ENCODE results near the gene MPO. TPM values are rescaled to one million over a fixed set of nuclear protein-coding genes. Genes with fewer than 3 reads are reported as not detected.

MPO gene
- total and polyA plus RNA-seq, 2 of the 4 experiments (the other 2 are of a cell fraction), result not detected

DNA sequence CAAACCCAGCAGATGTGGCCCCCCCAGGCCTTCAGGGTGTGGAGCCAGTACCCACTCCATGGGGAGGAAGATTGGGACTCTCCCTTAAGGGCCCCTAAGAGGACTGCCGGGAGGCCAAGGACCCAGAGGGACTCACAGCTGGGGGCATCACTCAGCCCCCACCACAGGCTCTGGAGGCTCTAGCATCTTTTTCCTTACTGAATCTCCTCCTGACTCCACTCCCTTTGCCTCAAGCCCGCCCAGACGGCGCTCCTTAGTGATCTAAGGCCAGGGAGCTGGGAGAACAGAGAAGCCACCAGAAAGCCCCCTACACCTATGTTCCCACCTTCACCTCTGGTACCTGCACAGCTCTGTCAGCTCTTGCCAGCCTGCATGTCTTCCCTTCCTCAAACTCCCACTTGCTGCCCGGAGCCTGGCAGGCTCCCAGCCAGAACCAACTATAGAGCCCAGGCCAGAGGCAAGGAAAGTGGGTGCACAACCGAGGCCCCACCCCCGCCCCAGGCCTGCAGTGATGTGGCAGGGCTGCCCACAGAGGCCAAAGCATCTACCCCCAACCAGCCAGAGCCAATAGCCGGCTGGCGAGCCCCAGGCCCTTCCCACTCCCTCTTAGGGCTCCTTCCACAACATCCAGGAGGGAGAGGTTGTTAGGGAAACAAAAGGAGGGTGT, 22.3 kb upstream of the MPO start:
- ATAC-seq (ENCODE audit: low read depth) (no peak), DNase-seq (no peak)
- BruUV-seq (replicated peaks), result no TSS peak
- H4K5ac ChIP-seq (ENCODE audit: low read depth, low read length), result no peak overlapping the region
- H2BK120ac ChIP-seq (ENCODE audit: low read depth, low read length), result no peak overlapping the region
- CTCF ChIA-PET, result no interaction called here
- H3K4me1 ChIP-seq (ENCODE audit: control insufficient read depth, insufficient read depth, low read length), result no peaks in the 10 kb centered on the region
- no peak for TF ChIP-seq NFE2L2 (IDR thresholded peaks at IDR 0.05; ENCODE audit: low read depth, low read length)
- no peak for TF ChIP-seq BHLHE40 (IDR thresholded peaks at IDR 0.05; ENCODE audit: low read depth, low read length)
- no peak for TF ChIP-seq CHD1 (IDR thresholded peaks at IDR 0.05; ENCODE audit: low read depth, low read length)
- TF ChIP-seq, protein P1, sequence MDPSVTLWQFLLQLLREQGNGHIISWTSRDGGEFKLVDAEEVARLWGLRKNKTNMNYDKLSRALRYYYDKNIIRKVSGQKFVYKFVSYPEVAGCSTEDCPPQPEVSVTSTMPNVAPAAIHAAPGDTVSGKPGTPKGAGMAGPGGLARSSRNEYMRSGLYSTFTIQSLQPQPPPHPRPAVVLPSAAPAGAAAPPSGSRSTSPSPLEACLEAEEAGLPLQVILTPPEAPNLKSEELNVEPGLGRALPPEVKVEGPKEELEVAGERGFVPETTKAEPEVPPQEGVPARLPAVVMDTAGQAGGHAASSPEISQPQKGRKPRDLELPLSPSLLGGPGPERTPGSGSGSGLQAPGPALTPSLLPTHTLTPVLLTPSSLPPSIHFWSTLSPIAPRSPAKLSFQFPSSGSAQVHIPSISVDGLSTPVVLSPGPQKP (IDR thresholded peaks at IDR 0.05; ENCODE audit: borderline replicate concordance, low read depth, low read length), result no peak
- no peak for TF ChIP-seq MXI1 (IDR thresholded peaks at IDR 0.05; ENCODE audit: borderline replicate concordance, low read depth, low read length)
- no peak for TF ChIP-seq MAZ (IDR thresholded peaks at IDR 0.05; ENCODE audit: borderline replicate concordance, low read depth, low read length)
- no peak for TF ChIP-seq FOS (IDR thresholded peaks at IDR 0.05; ENCODE audit: low read depth, low read length)
- TF ChIP-seq, protein P2, sequence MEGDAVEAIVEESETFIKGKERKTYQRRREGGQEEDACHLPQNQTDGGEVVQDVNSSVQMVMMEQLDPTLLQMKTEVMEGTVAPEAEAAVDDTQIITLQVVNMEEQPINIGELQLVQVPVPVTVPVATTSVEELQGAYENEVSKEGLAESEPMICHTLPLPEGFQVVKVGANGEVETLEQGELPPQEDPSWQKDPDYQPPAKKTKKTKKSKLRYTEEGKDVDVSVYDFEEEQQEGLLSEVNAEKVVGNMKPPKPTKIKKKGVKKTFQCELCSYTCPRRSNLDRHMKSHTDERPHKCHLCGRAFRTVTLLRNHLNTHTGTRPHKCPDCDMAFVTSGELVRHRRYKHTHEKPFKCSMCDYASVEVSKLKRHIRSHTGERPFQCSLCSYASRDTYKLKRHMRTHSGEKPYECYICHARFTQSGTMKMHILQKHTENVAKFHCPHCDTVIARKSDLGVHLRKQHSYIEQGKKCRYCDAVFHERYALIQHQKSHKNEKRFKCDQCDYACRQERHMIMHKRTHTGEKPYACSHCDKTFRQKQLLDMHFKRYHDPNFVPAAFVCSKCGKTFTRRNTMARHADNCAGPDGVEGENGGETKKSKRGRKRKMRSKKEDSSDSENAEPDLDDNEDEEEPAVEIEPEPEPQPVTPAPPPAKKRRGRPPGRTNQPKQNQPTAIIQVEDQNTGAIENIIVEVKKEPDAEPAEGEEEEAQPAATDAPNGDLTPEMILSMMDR (conservative IDR thresholded peaks at IDR 0.05; ENCODE audit: low read depth, low read length), result no peak
- TF ChIP-seq RFX5 (IDR thresholded peaks at IDR 0.05; ENCODE audit: low read depth, low read length), result no peak
- TF ChIP-seq SMC3 (IDR thresholded peaks at IDR 0.05; ENCODE audit: low read depth, low read length), result no peak
- TF ChIP-seq MAFK (IDR thresholded peaks at IDR 0.05; ENCODE audit: low read depth, low read length), result no peak
- no peak for TF ChIP-seq RCOR1 (IDR thresholded peaks at IDR 0.05; ENCODE audit: insufficient replicate concordance, low read length)
- TF ChIP-seq CEBPB (IDR thresholded peaks at IDR 0.05; ENCODE audit: low read depth, low read length), result no peak
- TF ChIP-seq, protein P3, sequence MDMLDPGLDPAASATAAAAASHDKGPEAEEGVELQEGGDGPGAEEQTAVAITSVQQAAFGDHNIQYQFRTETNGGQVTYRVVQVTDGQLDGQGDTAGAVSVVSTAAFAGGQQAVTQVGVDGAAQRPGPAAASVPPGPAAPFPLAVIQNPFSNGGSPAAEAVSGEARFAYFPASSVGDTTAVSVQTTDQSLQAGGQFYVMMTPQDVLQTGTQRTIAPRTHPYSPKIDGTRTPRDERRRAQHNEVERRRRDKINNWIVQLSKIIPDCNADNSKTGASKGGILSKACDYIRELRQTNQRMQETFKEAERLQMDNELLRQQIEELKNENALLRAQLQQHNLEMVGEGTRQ (IDR thresholded peaks at IDR 0.05; ENCODE audit: low read depth, low read length), result no peak
- TF ChIP-seq POLR2A (IDR thresholded peaks at IDR 0.05; ENCODE audit: low read depth, low read length), result no peak
- TF ChIP-seq RAD21 (IDR thresholded peaks at IDR 0.05; ENCODE audit: low read length), result no peak
- dilution Hi-C loops (cut with HindIII; ENCODE audit: low sequenced_read_pairs, unreplicated experiment), result no loop called here
- POLR2A ChIA-PET (ENCODE audit: unreplicated experiment), result no interaction called here
- H3K14ac ChIP-seq (replicated peaks; ENCODE audit: low read depth, low read length), result no peak overlapping the region
- no peak overlapping the region for H3K4me2 ChIP-seq (ENCODE audit: low read depth, low read length)
- no peak overlapping the region for H3K18ac ChIP-seq (ENCODE audit: low read depth, low read length)
- no peak overlapping the region for H3K56ac ChIP-seq (ENCODE audit: extremely low read depth, insufficient read depth, low read length)
- no peaks in the 10 kb centered on the region for H3K36me3 ChIP-seq (ENCODE audit: control insufficient read depth, insufficient read depth, low read length)
- 80% methylated on average over 1 of the region's 9 CpGs; no CpG with 5 or more reads in 1 of the 2 experiments for WGBS, 2 experiments (ENCODE audit: extremely low coverage in 2 of 2, insufficient read length in 1 of 2)
- H3K27ac ChIP-seq (ENCODE audit: insufficient read depth, low read length), result no peak overlapping the region
- H2AK5ac ChIP-seq (ENCODE audit: low read depth, low read length), result no peak overlapping the region
- intact Hi-C loops (cut with micrococcal nuclease), result no loop called here
- H3K79me1 ChIP-seq (ENCODE audit: low read depth in 1 of 2, low read length in 2 of 2), result no peaks in the 10 kb centered on the region
- no peak overlapping the region for H4K8ac ChIP-seq (ENCODE audit: low read depth in 2 of 2, low read length in 2 of 2)
- in situ Hi-C loops (cut with MboI; ENCODE audit: low sequenced_read_pairs), result no loop called here
- H2AK9ac ChIP-seq (replicated peaks; ENCODE audit: low read depth, low read length, poor library complexity), result no peak overlapping the region
- H3K23ac ChIP-seq (ENCODE audit: low read depth, low read length), result no peak overlapping the region
- no peak overlapping the region for H2AFZ ChIP-seq (replicated peaks; ENCODE audit: low read length, poor library complexity)
- no peak overlapping the region for H4K91ac ChIP-seq (ENCODE audit: insufficient read depth, low read depth, low read length)
- H3K4me3 ChIP-seq (ENCODE audit: insufficient read depth, low read depth, low read length), result no peak overlapping the region
- H2BK5ac ChIP-seq (ENCODE audit: low read depth, low read length, poor library complexity, severe bottlenecking), result no peak overlapping the region
- no peak overlapping the region for H3K9ac ChIP-seq (ENCODE audit: low read depth, low read length)
- no peaks in the 10 kb centered on the region for H3K9me3 ChIP-seq (ENCODE audit: control insufficient read depth, insufficient read depth, low read length)
- H2BK15ac ChIP-seq (ENCODE audit: low read depth, low read length), result no peak overlapping the region
- H3K27me3 ChIP-seq (ENCODE audit: control insufficient read depth, insufficient read depth, low read length), result peaks cover 7% of the 10 kb centered on the region
- no peak overlapping the region for H3K4ac ChIP-seq (ENCODE audit: low read depth, low read length)
- no peaks in the 10 kb centered on the region for H3K9me1 ChIP-seq (ENCODE audit: insufficient read depth, low read length)
- no peaks in the 10 kb centered on the region; the same call in 1 of the 2 replicates for H4K20me1 ChIP-seq (ENCODE audit: insufficient read depth, low read length)
- H2BK20ac ChIP-seq (ENCODE audit: low read depth, low read length), result no peak overlapping the region
